PC-9 (cell line): ENCODE measurements around the gene CLCN6. TPM values are rescaled to one million over a fixed set of nuclear protein-coding genes. Genes with fewer than 3 reads are reported as not detected.

Experiments used
- BruUV-seq: library from RNA; stranded (reverse); fragments of 400-500 nt; replicated peaks from 2 replicates; lab custom pipeline; 2021; lab: Mats Ljungman, UMichigan
- CTCF ChIA-PET: fragments of 300-600 bp; sonication (Branson Sonifier 250); formaldehyde crosslinking; loops from one replicate; lab custom pipeline; 2022; ENCODE audit warnings: antibody characterized with exemption; lab: Charles Lee
- POLR2A ChIA-PET: fragments of 300-600 bp; sonication (Branson Sonifier 250); formaldehyde crosslinking; loops from one replicate; lab custom pipeline; 2022; ENCODE audit warnings: antibody characterized with exemption; ENCODE audit not compliant: unreplicated experiment; lab: Charles Lee
- DNase-seq, 2 experiments: peaks; one replicate each; pipeline versions ENCODE4 v3.0.0 to v3.0.0-alpha.2; 2015 to 2022; ENCODE audit warnings: mixed read lengths in 1 of 2
- H2AFZ ChIP-seq: fragments of 200-600 bp; sonication (generic); 2 replicates; pipeline ENCODE4 v1.8.1; 2017; ENCODE audit warnings: antibody characterized with exemption
- H3F3A ChIP-seq: fragments of 200-600 bp; sonication (generic); 2 replicates; pipeline ENCODE4 v1.8.1; 2017; ENCODE audit warnings: antibody characterized with exemption, mild to moderate bottlenecking, low read depth; ENCODE audit not compliant: insufficient read depth
- H3K27ac ChIP-seq: fragments of 200-600 bp; sonication (generic); 2 replicates; pipeline ENCODE4 v1.6.1; 2016; ENCODE audit warnings: mixed run types
- H3K27me3 ChIP-seq: fragments of 200-600 bp; sonication (generic); 2 replicates; pipeline ENCODE4 v1.6.1; 2016; ENCODE audit warnings: low read depth, mixed run types; ENCODE audit not compliant: insufficient read depth
- H3K36me3 ChIP-seq: fragments of 200-600 bp; sonication (generic); 2 replicates; pipeline ENCODE4 v1.6.1; 2016; ENCODE audit warnings: low read depth, mixed run types
- H3K4me1 ChIP-seq: fragments of 200-600 bp; sonication (generic); replicated peaks from 2 replicates; pipeline ENCODE4 v1.6.1; 2016; ENCODE audit warnings: mixed run types; ENCODE audit not compliant: insufficient read depth
- H3K4me2 ChIP-seq: fragments of 200-600 bp; sonication (generic); 2 replicates; pipeline ENCODE4 v1.6.1; 2017; ENCODE audit warnings: mixed run types
- H3K4me3 ChIP-seq: fragments of 200-600 bp; sonication (generic); 2 replicates; pipeline ENCODE4 v1.6.1; 2016; ENCODE audit warnings: mixed run types
- H3K79me2 ChIP-seq: fragments of 200-600 bp; sonication (generic); 2 replicates; pipeline ENCODE4 v1.6.1; 2017; ENCODE audit warnings: low read depth, mixed run types
- H3K9me2 ChIP-seq: fragments of 200-600 bp; sonication (generic); 2 replicates; pipeline ENCODE4 v1.8.1; 2017; ENCODE audit warnings: mild to moderate bottlenecking; ENCODE audit not compliant: insufficient read depth
- H3K9me3 ChIP-seq: fragments of 200-600 bp; sonication (generic); 2 replicates; pipeline ENCODE4 v1.8.1; 2016; ENCODE audit warnings: low read depth; ENCODE audit not compliant: insufficient read depth
- H4K20me1 ChIP-seq: fragments of 200-600 bp; sonication (generic); 2 replicates; pipeline ENCODE4 v1.8.1; 2017; ENCODE audit not compliant: insufficient read depth
- CTCF ChIP-seq: fragments of 200-600 bp; sonication (generic); conservative IDR thresholded peaks from 2 replicates; pipeline ENCODE4 v1.6.1; 2017; ENCODE audit warnings: mixed run types, antibody characterized with exemption, mild to moderate bottlenecking, moderate library complexity
- EZH2 ChIP-seq: fragments of 200-600 bp; sonication (generic); IDR thresholded peaks from 2 replicates; pipeline ENCODE4 v1.8.0; 2017; ENCODE audit warnings: antibody characterized with exemption, low read depth
- intact Hi-C: fragments of 100-400 bp; cut with micrococcal nuclease; formaldehyde crosslinking; loops from one replicate; pipeline ENCODE4 v1.10.0; 2022; ENCODE audit not compliant: unreplicated experiment
- total RNA-seq: library from RNA; stranded (reverse); gene quantifications from 2 replicates; pipeline ENCODE4 v1.2.3, GENCODE V29; 2021

CLCN6 gene
- total RNA-seq, 1 experiment from 2014 or later = 16.7 TPM

DNA sequence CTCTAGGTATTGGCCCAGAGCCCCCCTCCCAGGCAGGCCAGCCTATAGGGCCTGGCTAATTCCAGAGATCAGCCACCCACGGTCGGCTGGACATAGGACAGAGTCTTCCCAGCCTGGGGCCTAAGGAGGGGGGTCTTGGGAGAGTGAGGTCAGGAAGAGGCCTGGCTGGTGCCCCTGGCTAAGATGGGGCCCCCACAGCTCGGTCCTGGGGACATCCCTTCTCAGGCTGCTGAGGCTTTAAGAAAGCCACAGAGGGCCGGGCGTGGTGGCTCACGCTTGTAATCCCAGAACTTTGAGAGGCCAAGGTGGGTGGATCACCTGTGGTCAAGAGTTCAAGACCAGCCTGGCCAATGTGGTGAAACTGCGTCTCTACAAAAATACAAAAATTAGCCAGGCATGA lies 41.5 kb upstream of the CLCN6 start:
- Histone ChIP-seq H3K27me3 (no peaks in the 10 kb centered on the region), H3K9me3 (no peaks in the 10 kb centered on the region), H4K20me1 (no peaks in the 10 kb centered on the region), H3F3A (no peaks in the 10 kb centered on the region), H3K4me3 (no peak overlapping the region), H3K27ac (no peak overlapping the region), H3K79me2 (no peaks in the 10 kb centered on the region), H2AFZ (no peak overlapping the region), H3K4me1 (no peaks in the 10 kb centered on the region), H3K36me3 (no peaks in the 10 kb centered on the region), H3K4me2 (no peak overlapping the region), H3K9me2 (no peaks in the 10 kb centered on the region)
- intact Hi-C loops = no loop called here
- no TSS peak for BruUV-seq
- DNase-seq = no peak
- CTCF ChIA-PET = no interaction called here
- TF ChIP-seq EZH2 = no peak
- TF ChIP-seq CTCF = no peak
- POLR2A ChIA-PET = no interaction called here

DNA sequence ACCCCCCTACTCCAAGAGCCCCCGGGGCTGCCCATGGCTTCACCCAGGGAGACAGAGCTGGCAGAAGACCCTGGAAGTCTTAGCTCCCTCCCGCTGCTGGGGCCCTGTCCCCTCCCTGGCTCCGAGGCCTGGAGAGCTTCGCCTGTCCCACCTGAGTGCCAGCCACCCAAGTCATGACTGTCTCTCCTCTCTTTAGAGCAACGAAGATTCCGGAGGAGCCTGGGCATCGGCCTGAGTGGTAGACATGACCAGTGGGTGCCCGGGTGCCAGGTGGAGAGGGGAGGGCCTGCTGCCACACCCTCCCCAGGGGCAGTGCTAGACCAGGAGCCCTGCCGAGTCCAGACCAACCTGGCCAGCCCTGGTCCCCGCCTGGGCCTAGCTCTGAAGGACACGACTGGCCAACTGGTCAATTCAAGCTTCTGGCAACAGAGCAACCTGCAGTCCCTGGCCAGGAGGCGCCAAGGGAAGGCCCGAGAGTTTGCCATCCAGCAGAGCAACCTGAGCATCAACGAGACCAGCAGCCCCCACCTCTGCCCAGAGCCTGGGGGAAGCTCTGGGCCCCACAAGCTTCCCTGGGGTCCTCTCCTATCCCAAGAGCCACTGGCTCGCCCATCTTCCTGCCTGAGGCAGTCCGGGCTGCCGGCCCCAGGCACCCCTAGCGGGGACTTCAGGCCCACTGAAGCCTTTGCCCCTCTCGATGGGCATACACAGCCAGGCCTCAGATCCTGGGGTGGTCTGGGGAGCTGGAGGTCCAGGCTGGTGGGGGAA lies 40.1 kb upstream of the CLCN6 start:
- intact Hi-C loops = no loop called here
- no peak for DNase-seq
- Histone ChIP-seq H3K4me3 (no peak overlapping the region), H3K27ac (no peak overlapping the region), H3K36me3 (no peaks in the 10 kb centered on the region), H3K27me3 (no peaks in the 10 kb centered on the region), H3F3A (no peaks in the 10 kb centered on the region), H2AFZ (no peak overlapping the region), H4K20me1 (no peaks in the 10 kb centered on the region), H3K79me2 (no peaks in the 10 kb centered on the region), H3K4me1 (no peaks in the 10 kb centered on the region), H3K9me3 (no peaks in the 10 kb centered on the region), H3K4me2 (no peak overlapping the region), H3K9me2 (no peaks in the 10 kb centered on the region)
- CTCF ChIA-PET = no interaction called here
- POLR2A ChIA-PET = no interaction called here
- TF ChIP-seq EZH2 (no peak), CTCF (no peak)
- no TSS peak for BruUV-seq

DNA sequence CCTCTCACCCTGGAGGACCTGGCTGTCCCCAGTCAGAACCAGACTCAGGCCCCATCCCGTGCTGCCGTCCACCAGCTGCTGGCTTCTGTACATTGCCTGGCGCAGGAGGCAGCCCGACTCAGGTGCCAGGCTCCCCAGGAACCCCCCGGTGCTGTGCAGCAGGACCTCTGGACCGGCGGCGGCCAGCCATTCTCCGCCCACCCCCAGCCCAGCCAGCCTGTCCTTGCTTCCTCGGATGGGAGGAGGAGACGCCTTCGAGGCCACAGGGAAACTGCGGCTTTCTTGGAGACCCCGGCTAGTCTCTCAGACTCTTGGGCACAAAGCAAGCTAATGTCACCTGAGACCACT lies 39.6 kb upstream of the CLCN6 start:
- DNase-seq = no peak
- Histone ChIP-seq H3K27me3 (no peaks in the 10 kb centered on the region), H3K79me2 (no peaks in the 10 kb centered on the region), H3K9me2 (no peaks in the 10 kb centered on the region), H3K4me1 (no peaks in the 10 kb centered on the region), H3K9me3 (no peaks in the 10 kb centered on the region), H3K36me3 (no peaks in the 10 kb centered on the region), H2AFZ (no peak overlapping the region), H3F3A (no peaks in the 10 kb centered on the region), H3K4me3 (no peak overlapping the region), H3K27ac (no peak overlapping the region), H3K4me2 (no peak overlapping the region), H4K20me1 (no peaks in the 10 kb centered on the region)
- intact Hi-C loops = no loop called here
- ChIA-PET CTCF (interaction anchor here (0.6 kb wide), 1 partner anchor 251 kb away, joined by 5 read pairs; no protein-coding TSS in a partner anchor), POLR2A (no interaction called here)
- TF ChIP-seq EZH2 = no peak
- no peak for TF ChIP-seq CTCF
- no TSS peak for BruUV-seq
